ENCODE data around the gene NDUFAF3.

- TF ChIP-seq CTCF (IDR thresholded peaks at IDR 0.05) (no peak), POLR2A (IDR thresholded peaks at IDR 0.05) (no peak)
These were observed 28.1 kb upstream of the NDUFAF3 start for GRCh38 chr3:48993834-48994233.
